ENCODE results near the gene PIK3C2G. TPM values are rescaled to one million over a fixed set of nuclear protein-coding genes. Genes with fewer than 3 reads are reported as not detected.
A peak's percentile ranks its signal among the peaks of the same experiment; 100 is the strongest.

The PIK3C2G gene
- total and polyA plus RNA-seq, 2 of the 13 experiments (the other 11 are each of a cell fraction or from before 2014, with no cell fraction given) = not detected

DNA sequence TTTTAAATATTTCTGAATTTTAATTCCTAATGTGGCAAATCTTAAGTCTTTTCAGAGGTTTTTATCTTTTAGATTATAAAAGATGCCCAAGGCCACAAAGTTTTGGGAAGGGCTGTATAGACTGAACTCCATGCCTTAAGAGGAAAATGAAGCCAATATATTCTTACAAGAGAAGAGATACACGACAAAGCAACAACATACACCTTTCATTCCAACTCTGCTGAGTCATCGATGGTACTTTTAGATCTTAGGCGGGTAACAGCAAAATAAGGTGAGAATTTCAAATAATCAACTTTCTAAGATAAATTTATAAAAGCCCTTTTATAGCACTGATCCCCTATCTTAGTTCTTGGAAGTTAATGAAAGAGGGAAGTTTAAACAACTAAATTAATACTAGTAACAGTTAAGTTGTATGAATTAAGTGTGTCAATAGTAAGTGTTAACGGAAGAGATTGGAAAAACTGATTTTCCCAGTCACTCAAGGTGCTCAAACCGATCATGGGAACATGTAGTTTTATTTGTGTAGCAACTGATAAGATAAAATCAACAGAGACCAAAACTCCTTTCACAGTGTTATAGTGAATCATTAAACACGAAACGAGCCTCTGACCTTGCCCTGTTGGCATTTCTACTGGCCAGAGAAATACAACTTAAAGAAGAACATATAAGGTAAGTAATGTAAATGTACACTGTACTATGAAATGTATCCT, 18.8 kb upstream of the PIK3C2G start (continued):
- TF ChIP-seq, protein P1, sequence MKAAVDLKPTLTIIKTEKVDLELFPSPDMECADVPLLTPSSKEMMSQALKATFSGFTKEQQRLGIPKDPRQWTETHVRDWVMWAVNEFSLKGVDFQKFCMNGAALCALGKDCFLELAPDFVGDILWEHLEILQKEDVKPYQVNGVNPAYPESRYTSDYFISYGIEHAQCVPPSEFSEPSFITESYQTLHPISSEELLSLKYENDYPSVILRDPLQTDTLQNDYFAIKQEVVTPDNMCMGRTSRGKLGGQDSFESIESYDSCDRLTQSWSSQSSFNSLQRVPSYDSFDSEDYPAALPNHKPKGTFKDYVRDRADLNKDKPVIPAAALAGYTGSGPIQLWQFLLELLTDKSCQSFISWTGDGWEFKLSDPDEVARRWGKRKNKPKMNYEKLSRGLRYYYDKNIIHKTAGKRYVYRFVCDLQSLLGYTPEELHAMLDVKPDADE (CRISPR knock-in tag; IDR thresholded peaks at IDR 0.05) = no peak
- TF ChIP-seq PCBP2 (optimal IDR thresholded peaks at IDR 0.05; ENCODE audit: low read depth, low read length, poor library complexity, severe bottlenecking) (no peak), TCF7L2 (IDR thresholded peaks at IDR 0.05; ENCODE audit: low read depth, low read length) (no peak), ZNF20 (CRISPR knock-in tag; IDR thresholded peaks at IDR 0.05) (no peak), RBM22 (optimal IDR thresholded peaks at IDR 0.05; ENCODE audit: low read length) (no peak), ATAD3A (CRISPR knock-in tag; IDR thresholded peaks at IDR 0.05) (no peak), ATF2 (CRISPR knock-in tag; IDR thresholded peaks at IDR 0.05) (no peak), UBTF (CRISPR knock-in tag; IDR thresholded peaks at IDR 0.05) (no peak), ETV5 (CRISPR knock-in tag; IDR thresholded peaks at IDR 0.05; ENCODE audit: borderline replicate concordance) (no peak), HDAC2 (CRISPR knock-in tag; IDR thresholded peaks at IDR 0.05) (peak; percentile 76), ZNF737 (CRISPR knock-in tag; IDR thresholded peaks at IDR 0.05; ENCODE audit: borderline replicate concordance) (no peak), ZNF251 (CRISPR knock-in tag; IDR thresholded peaks at IDR 0.05) (no peak)
- TF ChIP-seq, protein P2, sequence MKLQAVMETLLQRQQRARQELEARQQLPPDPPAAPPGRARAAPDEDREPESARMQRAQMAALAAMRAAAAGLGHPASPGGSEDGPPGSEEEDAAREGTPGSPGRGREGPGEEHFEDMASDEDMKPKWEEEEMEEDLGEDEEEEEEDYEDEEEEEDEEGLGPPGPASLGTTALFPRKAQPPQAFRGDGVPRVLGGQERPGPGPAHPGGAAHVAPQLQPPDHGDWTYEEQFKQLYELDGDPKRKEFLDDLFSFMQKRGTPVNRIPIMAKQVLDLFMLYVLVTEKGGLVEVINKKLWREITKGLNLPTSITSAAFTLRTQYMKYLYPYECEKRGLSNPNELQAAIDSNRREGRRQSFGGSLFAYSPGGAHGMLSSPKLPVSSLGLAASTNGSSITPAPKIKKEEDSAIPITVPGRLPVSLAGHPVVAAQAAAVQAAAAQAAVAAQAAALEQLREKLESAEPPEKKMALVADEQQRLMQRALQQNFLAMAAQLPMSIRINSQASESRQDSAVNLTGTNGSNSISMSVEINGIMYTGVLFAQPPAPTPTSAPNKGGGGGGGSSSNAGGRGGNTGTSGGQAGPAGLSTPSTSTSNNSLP (IDR thresholded peaks at IDR 0.05; ENCODE audit: low read depth, low read length) = peak; percentile 92
- TF ChIP-seq, protein P3, sequence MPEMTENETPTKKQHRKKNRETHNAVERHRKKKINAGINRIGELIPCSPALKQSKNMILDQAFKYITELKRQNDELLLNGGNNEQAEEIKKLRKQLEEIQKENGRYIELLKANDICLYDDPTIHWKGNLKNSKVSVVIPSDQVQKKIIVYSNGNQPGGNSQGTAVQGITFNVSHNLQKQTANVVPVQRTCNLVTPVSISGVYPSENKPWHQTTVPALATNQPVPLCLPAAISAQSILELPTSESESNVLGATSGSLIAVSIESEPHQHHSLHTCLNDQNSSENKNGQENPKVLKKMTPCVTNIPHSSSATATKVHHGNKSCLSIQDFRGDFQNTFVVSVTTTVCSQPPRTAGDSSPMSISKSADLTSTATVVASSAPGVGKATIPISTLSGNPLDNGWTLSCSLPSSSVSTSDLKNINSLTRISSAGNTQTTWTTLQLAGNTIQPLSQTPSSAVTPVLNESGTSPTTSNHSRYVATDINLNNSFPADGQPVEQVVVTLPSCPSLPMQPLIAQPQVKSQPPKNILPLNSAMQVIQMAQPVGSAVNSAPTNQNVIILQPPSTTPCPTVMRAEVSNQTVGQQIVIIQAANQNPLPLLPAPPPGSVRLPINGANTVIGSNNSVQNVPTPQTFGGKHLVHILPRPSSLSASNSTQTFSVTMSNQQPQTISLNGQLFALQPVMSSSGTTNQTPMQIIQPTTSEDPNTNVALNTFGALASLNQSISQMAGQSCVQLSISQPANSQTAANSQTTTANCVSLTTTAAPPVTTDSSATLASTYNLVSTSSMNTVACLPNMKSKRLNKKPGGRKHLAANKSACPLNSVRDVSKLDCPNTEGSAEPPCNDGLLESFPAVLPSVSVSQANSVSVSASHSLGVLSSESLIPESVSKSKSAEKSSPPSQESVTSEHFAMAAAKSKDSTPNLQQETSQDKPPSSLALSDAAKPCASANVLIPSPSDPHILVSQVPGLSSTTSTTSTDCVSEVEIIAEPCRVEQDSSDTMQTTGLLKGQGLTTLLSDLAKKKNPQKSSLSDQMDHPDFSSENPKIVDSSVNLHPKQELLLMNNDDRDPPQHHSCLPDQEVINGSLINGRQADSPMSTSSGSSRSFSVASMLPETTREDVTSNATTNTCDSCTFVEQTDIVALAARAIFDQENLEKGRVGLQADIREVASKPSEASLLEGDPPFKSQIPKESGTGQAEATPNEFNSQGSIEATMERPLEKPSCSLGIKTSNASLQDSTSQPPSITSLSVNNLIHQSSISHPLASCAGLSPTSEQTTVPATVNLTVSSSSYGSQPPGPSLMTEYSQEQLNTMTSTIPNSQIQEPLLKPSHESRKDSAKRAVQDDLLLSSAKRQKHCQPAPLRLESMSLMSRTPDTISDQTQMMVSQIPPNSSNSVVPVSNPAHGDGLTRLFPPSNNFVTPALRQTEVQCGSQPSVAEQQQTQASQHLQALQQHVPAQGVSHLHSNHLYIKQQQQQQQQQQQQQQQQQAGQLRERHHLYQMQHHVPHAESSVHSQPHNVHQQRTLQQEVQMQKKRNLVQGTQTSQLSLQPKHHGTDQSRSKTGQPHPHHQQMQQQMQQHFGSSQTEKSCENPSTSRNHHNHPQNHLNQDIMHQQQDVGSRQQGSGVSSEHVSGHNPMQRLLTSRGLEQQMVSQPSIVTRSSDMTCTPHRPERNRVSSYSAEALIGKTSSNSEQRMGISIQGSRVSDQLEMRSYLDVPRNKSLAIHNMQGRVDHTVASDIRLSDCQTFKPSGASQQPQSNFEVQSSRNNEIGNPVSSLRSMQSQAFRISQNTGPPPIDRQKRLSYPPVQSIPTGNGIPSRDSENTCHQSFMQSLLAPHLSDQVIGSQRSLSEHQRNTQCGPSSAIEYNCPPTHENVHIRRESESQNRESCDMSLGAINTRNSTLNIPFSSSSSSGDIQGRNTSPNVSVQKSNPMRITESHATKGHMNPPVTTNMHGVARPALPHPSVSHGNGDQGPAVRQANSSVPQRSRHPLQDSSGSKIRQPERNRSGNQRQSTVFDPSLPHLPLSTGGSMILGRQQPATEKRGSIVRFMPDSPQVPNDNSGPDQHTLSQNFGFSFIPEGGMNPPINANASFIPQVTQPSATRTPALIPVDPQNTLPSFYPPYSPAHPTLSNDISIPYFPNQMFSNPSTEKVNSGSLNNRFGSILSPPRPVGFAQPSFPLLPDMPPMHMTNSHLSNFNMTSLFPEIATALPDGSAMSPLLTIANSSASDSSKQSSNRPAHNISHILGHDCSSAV (CRISPR knock-in tag; IDR thresholded peaks at IDR 0.05; ENCODE audit: borderline replicate concordance) = no peak
